SK-N-MC (cell line): ENCODE data around the gene INPP5E.

Experiments
- EZH2 ChIP-seq: fragments of 200-600 bp; sonication (generic); IDR thresholded peaks from one replicate; pipeline ENCODE4 v1.6.1; 2017; ENCODE audit warnings: antibody characterized with exemption
- FOXP2 ChIP-seq: optimal IDR thresholded peaks from 2 replicates; pipeline ENCODE3; 2011; ENCODE audit warnings: mild to moderate bottlenecking, moderate library complexity; ENCODE audit not compliant: insufficient read depth; ENCODE audit errors: extremely low read length, control extremely low read depth
- POLR2AphosphoS5 ChIP-seq: IDR thresholded peaks from 2 replicates; pipeline ENCODE4 v1.6.1; 2012; ENCODE audit warnings: mild to moderate bottlenecking, low read depth, low read length, borderline replicate concordance

DNA sequence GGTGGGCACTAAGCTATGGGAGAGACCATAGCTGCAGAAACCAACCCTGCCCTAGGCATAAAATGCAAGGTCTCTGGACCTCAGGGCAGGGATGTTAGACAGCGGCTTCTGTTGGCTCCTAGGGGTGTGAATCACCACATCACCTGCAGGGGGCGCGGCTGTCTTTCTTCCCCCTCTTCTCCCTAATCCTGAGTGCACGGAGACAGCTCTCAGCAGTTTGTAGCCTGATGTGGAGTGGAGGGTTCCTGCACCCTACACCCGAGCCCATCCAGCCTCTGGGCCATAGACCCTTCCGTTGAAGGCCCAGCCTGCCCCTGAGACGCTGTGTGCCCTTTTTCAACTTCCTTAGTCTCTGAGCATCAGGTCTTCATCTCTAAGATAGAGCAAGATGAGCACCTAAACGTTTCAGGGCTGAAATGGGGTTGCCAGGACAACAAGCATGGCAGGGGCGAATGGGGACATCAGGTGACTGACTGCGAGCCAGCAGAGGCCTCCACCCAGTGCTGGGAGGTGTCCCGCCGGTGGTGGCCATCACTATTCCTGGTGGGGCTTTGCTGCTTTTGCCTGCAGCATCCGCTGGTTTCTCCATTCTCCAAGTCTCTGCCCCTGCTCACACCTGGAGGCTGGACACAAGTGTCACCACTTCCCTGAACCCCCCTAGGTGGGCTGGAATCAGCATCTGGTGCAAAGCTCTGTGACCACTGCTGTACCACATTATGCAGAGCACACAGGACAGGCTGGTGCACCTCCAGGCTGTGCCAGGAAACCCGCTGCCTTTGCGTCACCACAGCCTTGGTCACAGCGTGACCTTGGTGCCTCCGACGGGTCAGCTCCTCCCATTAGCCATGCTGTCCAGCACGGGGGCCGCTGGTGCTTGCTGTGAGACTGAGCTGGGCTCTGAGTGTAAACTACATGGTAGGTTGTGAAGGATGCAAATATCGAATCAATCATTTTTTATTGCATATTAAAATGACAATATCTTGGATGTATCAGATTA, 45.7 kb upstream of the INPP5E start:
- no peak for TF ChIP-seq EZH2
- TF ChIP-seq POLR2AphosphoS5, result no peak
- TF ChIP-seq FOXP2, result no peak
